Motor neuron (in vitro differentiated cells): ENCODE results near the gene TXNL4A. TPM values are rescaled to one million over a fixed set of nuclear protein-coding genes. Genes with fewer than 3 reads are reported as not detected.
"Not testable (repeated sequence)": the region's sequence is repeated elsewhere in the genome, so short reads cannot be mapped to it uniquely, and the experiment has no call there.

Experiments used
- ATAC-seq, 8 experiments: fragments of 200-7000 bp; cut with Tn5 transposase; replicated peaks in 6 of 8; 2 replicates each; pipeline ENCODE4 v1.8.0; 2021; ENCODE audit warnings: mild to moderate bottlenecking in 8 of 8, moderate library complexity in 8 of 8
- H3K27ac ChIP-seq, 2 donors: fragments of 250-450 bp; sonication (Bioruptor Pico); 2 replicates each; pipeline ENCODE4 v1.9.0; 2021; ENCODE audit warnings: antibody characterized with exemption in 2 of 2, mild to moderate bottlenecking in 2 of 2, moderate library complexity in 1 of 2
- H3K4me1 ChIP-seq, 2 donors: fragments of 250-450 bp; sonication (Bioruptor Pico); replicated peaks in 1 of 2; 2 replicates each; pipeline ENCODE4 v1.6.1; 2021; ENCODE audit warnings: antibody characterized with exemption in 2 of 2, mild to moderate bottlenecking in 2 of 2, moderate library complexity in 1 of 2
- H3K4me3 ChIP-seq, 5 donors: fragments of 250-450 bp; sonication (Bioruptor Pico); 2 replicates each; pipeline ENCODE4 v1.9.0; 2021; ENCODE audit warnings: antibody characterized with exemption in 5 of 5, mild to moderate bottlenecking in 5 of 5, moderate library complexity in 4 of 5
- WGBS, 10 experiments: fragments of 450-650 bp; shearing (Covaris generic); methylation state at CpG; one replicate each; pipeline ENCODE4 v1.0.0; 2022; 5-methylcytosine and 5-hydroxymethylcytosine counted together
- in situ Hi-C, 9 experiments: fragments of 400-800 bp; cut with MboI; loops; one replicate each; pipeline ENCODE4 v1.15.0; 2021; ENCODE audit warnings: low sequenced_read_pairs in 9 of 9, low pct_unique_long_range_greater_than_20kb in 2 of 9; ENCODE audit not compliant: unreplicated experiment in 9 of 9
- total RNA-seq, 8 experiments: library from RNA; unstranded; fragments of 300-600 nt; gene quantifications; 2 replicates each; pipeline versions ENCODE4 v1.2.3 to v1.2.4, GENCODE V29; 2022

Gene TXNL4A, protein sequence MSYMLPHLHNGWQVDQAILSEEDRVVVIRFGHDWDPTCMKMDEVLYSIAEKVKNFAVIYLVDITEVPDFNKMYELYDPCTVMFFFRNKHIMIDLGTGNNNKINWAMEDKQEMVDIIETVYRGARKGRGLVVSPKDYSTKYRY
- total RNA-seq = 100 to 1,000 TPM in 7 of 8 experiments, 10 to 100 TPM in 1; 96.6 to 174 (median 126) TPM

DNA sequence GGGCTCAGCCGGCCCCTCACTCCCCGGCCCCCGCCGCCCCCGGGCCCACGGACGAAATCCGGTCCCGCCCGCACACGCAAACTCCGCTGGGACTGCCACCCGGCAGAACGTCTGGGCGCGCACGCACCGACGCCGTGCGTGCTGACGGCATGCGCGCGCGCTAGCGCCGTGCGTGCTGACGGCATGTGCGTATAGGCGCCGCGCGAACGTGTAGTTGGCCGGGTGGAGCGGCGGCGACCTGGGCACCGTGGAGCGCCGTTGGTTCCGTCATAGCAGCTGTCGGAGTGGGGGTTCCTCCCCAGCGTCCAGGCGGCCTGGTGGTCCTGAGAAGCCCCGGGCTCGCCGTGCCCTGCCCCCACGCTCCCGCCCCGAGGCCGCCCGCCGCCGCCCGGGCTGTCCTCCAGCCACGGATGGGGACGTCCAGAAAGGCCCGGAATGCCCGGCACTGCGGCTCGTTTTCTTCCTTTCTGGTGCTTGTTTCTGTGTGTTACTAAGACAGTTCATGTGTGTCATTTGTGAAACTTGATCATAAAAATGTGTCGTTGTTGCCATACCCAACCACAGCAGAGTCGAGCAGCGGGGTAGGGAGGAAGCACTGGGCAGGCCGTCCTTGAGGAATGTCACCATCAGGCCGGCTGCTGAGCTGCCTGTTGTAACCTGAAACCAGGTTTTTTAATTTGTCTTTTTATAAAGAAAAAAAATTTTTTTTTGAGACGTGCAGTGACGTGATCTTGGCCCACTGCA, at the start of gene TXNL4A:
Gene TXNL4A (minus strand): TSS at position 113 of the 744 bp plus-strand sequence. CDS start 171 bp downstream, outside the sequence.
- WGBS, 10 experiments = 0 to 10% (median 0%) methylated on average over 1 to 5 of the region's 71 CpGs; no CpG with 5 or more reads in 4 of the 10 experiments
- peak within 1 kb of the TSS; percentile 66 to 98 (median 83) for H3K4me3 ChIP-seq
- H3K4me1 ChIP-seq = peaks cover 14 to 15% of the 10 kb centered on the region in 2 donors
- H3K27ac ChIP-seq = peak within 1 kb of the TSS; percentile 98
- peak; percentile 93 to 98 (median 96) for ATAC-seq
- in situ Hi-C loops = no loop called here

DNA sequence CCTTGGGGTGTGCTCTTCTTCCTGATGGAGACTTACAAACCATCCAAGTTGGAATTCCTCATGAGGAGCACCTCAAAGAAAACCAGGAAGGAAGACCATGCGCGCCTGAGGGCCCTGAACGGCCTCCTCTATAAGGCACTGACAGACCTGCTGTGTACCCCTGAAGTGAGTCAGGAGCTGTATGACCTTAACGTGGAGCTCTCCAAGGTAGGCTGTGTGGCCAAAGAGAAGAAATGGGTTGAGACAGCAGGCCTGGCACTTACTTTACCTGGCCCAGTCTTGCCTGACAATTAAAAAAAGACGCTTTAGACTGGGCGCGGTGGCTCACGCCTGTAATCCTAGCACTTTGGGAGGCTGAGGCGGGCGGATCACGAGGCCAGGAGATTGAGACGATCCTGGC, 48.9 kb upstream of the TXNL4A start:
- no peak for ATAC-seq
- WGBS, 10 experiments = 94 to 100% (median 100%) methylated on average over 2 to 6 of the region's 12 CpGs; no CpG with 5 or more reads in 5 of the 10 experiments
- in situ Hi-C loops = no loop called here
- Histone ChIP-seq H3K4me3 (no peak overlapping the region), H3K4me1 (peaks cover 3 to 11% of the 10 kb centered on the region in 2 donors), H3K27ac (no peak overlapping the region)

DNA sequence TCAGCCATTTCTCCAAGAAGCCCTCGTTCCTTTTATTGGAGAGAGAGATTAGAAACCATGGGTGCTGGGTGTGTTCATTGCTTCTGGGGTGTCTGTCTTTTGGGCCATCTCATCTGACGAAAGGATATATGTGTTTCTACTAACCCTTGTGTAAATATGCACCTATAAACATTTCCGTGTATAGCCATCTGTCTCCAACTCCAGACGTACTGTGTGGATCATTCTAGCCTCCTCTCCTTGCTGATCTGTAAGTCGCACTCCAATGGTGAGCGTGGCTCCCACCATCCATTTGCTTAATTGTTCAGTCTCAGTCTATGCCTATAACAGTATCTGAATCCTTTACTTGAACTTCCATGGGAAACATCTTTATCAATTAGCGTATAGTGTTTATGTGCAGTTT, 47.6 kb upstream of the TXNL4A start:
- peak overlapping the region in 1 of 5 donors; percentile 98 for H3K4me3 ChIP-seq
- no peak for ATAC-seq
- no peak overlapping the region for H3K27ac ChIP-seq
- in situ Hi-C loops = no loop called here
- 70 to 100% (median 88%) methylated on average over 1 to 7 of the region's 7 CpGs; no CpG with 5 or more reads in 1 of the 10 experiments for WGBS, 10 experiments
- peaks cover 3 to 11% of the 10 kb centered on the region in 2 donors for H3K4me1 ChIP-seq

DNA sequence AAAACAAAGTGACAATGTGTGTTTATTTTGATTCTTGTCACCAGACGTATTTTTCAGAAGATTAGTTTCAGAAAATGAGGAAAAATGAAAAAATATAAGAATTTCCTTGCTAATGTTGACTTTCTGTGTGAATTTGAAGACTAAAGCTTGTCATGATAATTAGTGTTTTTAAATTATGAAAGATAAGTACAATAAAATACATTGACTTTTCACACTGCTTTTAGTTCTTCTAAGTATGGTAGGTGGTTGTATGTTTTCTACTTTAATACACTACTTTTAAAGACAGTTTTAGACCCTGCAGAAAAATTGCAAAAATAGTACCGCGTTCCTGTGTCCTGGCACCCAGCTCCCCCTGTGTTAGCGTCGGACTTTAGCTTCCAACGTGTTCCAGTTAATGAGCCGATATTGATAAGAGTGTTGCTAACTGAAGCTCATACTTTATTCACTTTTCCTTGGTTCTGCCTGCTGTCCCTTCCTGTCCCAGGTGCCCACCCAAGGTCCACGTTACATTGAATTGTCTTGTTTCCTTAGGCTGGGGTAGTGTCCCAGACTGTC, 46.6 kb upstream of the TXNL4A start:
- no peak for ATAC-seq
- in situ Hi-C loops = no loop called here
- 0 to 7% (median 3%) methylated on average over 3 to 8 of the region's 8 CpGs; no CpG with 5 or more reads in 1 of the 10 experiments for WGBS, 10 experiments
- Histone ChIP-seq H3K27ac (peak overlapping the region; percentile 68 to 80), H3K4me3 (peak overlapping the region; percentile 65 to 98 (median 93)), H3K4me1 (peaks cover 3 to 11% of the 10 kb centered on the region in 2 donors)

DNA sequence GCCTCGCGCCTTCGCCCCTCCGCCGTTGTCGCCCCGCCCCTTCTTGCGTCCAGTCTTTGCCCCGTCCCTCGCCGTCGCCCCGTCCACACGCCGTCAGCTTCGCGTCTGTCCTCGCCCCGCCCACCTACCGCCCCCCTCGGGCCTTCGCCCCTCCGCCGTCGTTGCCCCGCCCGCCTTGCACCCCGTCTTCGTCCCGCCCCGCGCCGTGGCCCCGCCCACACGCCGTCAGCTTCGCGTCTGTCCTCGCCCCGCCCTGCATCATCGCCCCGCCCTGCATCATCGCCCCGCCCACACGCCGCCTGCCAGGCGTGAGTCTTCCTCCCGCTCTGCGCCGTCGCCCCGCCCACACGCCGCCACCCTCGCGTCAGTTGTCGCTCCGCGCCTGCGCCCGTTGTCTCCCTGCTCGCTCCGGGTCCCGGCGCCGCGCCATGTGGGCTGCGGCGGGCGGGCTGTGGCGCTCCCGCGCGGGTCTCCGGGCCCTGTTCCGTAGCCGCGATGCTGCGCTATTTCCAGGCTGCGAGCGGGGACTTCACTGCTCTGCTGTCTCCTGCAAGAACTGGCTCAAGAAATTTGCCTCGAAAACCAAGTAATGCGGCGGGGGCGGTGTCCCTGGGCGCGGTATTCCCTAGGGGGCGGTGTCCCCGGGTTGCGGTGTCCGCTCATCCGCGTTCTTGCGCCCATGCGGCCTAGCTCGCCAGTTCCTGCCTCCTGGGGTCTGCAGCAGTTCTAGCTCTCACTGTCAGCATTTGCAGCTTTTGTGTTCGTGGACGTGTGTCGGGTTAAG, 45.9 kb upstream of the TXNL4A start, which contains the start of gene RBFA:
Gene RBFA (plus strand): TSS at position 367 of the 784 bp plus-strand sequence. CDS start 62 bp downstream, at position 429.
- 0% methylated on average over 2 to 17 of the region's 99 CpGs; no CpG with 5 or more reads in 3 of the 10 experiments for WGBS, 10 experiments
- Histone ChIP-seq H3K4me1 (peaks cover 3 to 11% of the 10 kb centered on the region in 2 donors), H3K27ac (peak within 1 kb of the TSS; percentile 68 to 80), H3K4me3 (peak within 1 kb of the TSS; percentile 65 to 98 (median 93))
- ATAC-seq = peak; percentile 72 to 88 (median 84)
- in situ Hi-C loops = no loop called here

DNA sequence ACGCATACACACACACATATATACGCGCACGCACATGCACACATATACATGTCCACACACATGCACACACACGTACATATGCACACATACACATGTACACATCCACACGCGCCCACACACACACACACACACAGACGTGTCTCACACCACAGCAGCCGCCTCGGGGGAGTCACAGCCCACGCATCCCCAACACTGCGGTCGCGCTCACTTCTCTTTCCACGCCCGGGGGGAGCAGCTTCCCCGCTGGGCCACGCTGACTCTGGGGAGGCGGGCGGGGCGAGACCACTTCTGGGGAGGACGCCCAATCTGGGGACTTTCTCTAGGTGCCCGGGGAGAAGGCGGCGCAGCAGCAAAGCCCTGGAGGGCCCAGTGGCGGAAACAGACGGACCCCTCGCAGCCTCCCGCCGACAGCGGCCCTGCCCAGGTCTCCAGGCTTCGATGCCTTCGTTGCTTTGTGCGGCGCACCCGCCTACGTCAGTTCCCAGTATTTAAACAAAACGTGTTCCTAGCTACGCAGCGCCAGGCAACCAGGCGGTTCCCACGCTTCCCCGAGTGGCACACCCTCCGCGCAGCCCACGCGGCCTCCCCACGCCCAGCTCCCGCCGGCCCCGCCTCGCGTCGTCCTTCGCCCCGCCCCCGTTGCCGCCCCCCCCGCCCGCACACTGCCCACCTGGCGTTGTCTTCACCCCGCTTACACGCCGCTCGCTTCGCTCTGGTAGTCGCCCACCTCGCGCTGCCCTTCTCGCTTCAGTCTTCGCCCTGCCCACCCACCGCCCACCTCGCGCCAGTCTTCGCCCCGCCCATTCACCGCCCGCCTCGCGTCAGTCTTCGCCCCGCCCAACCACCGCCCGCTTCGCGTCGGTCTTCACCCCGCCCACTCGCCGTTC, 45.1 kb upstream of the TXNL4A start:
- WGBS, 10 experiments = 0 to 50% (median 14%) methylated on average over 1 to 10 of the region's 90 CpGs; no CpG with 5 or more reads in 4 of the 10 experiments
- in situ Hi-C loops = no loop called here

DNA sequence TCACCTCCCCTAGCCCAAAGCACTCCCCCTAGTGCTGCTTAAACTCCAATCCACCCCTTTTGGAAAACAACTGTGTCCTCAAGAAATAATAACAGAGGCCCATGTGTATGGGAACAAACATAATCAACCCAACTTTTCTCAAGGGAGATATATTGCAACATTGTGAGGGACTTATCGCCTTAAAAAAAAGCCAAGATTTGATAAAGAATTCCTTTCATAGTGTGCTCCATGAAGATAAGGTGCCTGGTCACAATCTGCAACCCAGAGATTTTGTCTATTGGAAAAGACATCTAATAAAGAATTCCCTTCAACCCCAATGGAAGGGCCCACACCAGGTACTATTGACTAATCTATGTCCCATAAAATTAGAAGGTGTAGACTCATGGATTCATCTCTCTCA, 41.3 kb upstream of the TXNL4A start:
- no peak for ATAC-seq
- Histone ChIP-seq H3K4me3 (no peak overlapping the region), H3K4me1 (peaks cover 0 to 3% of the 10 kb centered on the region in 2 donors), H3K27ac (no peak overlapping the region)
- in situ Hi-C loops = no loop called here
- WGBS, 10 experiments = 80 to 100% (median 100%) methylated on average over 1 of the region's 1 CpG; no CpG with 5 or more reads in 5 of the 10 experiments

More for the DNA sequence above, 45.1 kb upstream of the TXNL4A start:
- peak; percentile 59 to 82 (median 71) for ATAC-seq
- Histone ChIP-seq H3K27ac (peak overlapping the region; percentile 24 to 76), H3K4me1 (peaks cover 3 to 11% of the 10 kb centered on the region in 2 donors), H3K4me3 (peak overlapping the region; percentile 65 to 98 (median 93))

DNA sequence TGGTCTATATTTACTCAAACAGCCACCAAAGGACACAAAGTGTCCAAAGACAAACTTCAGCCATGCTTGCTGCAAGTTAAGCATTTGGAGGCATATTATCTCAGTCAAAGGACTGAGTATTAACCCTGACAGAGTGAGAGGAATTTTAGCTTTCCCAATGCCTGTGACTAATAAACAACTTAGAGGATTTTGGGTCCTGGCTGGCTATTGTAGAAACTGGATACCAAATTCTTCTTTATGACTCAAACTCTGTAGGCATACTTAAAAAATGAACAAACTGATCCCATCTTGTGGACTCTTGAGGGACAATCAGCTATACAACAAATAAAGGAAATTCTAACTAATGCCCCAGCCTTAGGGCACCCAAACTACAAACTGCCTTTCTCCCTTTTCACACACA, 39.4 kb upstream of the TXNL4A start:
- H3K27ac ChIP-seq, ATAC-seq, H3K4me3 ChIP-seq, in situ Hi-C loops, H3K4me1 ChIP-seq: not testable (repeated sequence)

DNA sequence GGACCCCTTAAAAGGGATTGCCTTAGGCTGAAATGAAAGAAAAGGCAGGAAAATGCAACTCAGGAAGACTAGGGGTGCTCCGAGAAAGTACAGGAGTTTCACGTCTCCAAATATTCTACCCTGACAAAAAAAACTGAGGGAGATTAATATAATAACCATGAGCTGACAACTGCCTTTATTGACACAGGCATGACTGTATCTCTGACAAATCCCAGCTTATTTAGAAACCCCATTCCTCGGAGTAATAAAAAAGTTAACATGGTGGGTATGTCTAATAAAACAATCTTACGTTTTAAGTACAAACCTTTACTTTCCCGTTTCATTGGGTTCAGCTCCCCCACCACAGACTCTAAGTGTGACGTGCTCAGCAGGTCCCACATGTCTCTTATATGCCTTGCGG, 38.0 kb upstream of the TXNL4A start:
- Histone ChIP-seq H3K27ac (no peak overlapping the region), H3K4me3 (no peak overlapping the region), H3K4me1 (no peaks in the 10 kb centered on the region)
- ATAC-seq = no peak
- in situ Hi-C loops = no loop called here
- WGBS, 10 experiments = 78 to 100% (median 85%) methylated on average over 1 to 7 of the region's 7 CpGs; no CpG with 5 or more reads in 1 of the 10 experiments

DNA sequence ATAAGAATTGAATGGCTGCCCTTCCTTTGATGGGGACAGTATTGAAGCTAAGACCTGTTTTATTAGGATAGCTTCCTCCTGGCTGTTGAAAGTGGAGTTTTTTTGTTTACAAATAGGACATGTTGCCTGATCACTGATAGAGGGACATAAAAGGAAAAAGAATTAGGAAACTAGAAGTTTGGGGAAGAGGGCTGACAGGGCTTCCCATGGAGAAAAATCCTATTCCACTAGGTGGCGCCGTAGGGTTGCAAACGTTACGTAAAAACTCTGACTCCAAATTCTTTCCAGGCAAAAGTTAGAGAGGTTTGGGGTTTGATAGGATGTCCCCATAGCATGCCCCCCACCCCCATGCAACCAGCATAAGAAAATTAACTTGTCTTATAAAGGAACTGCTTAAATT, 34.8 kb upstream of the TXNL4A start:
- H3K4me3 ChIP-seq = no peak overlapping the region
- in situ Hi-C loops = no loop called here
- ATAC-seq = no peak
- 28 to 100% (median 84%) methylated on average over 2 to 4 of the region's 4 CpGs; no CpG with 5 or more reads in 3 of the 10 experiments for WGBS, 10 experiments
- H3K4me1 ChIP-seq = no peaks in the 10 kb centered on the region
- no peak overlapping the region for H3K27ac ChIP-seq

DNA sequence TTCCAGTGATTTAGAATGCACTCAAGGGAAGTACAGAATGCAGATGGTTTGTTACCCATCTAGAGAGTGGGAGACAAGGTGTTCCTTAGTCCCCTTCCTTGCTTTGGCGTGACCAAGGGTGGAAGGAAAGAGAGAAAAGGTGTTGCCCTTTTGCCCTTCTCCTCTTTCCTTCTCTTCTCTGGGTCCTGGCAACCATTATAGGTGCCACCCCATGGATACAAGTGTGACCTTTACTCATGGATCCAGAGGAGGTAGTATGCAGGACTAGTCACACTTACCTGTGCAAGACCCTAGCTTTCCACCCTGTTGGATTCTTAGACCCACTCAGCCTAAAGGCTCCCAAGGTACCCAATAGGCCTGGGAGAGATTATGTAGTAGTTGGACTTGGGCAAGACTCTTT, 34.2 kb upstream of the TXNL4A start:
- WGBS, 10 experiments = 0 to 60% (median 40%) methylated on average over 1 of the region's 1 CpG; no CpG with 5 or more reads in 5 of the 10 experiments
- in situ Hi-C loops = no loop called here
- no peaks in the 10 kb centered on the region for H3K4me1 ChIP-seq
- no peak overlapping the region for H3K4me3 ChIP-seq
- ATAC-seq = no peak
- no peak overlapping the region for H3K27ac ChIP-seq

DNA sequence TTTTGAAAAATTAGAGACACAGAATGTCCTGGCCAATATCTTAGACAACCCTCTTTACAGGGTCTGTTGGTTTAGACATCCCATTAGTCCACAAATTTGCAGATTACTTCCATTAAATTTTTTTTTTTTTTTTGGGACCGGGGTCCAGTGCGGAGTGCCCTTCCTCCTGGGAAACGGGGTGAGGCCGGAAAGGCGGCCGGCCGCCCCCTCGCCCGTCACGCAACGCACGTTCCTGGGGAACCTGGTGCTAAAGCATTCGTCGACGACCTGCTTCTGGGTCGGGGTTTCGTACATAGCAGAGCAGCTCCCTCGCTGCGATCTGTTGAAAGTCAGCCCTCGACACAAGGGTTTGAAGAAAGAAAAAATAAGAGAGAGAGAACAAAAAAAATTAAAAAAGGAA, 24.4 kb upstream of the TXNL4A start:
- WGBS, 10 experiments = 72 to 100% (median 95%) methylated on average over 4 to 20 of the region's 20 CpGs
- in situ Hi-C loops = no loop called here
- ATAC-seq = no peak

More for the DNA sequence above, 24.4 kb upstream of the TXNL4A start:
- no peaks in the 10 kb centered on the region for H3K4me1 ChIP-seq
- H3K4me3 ChIP-seq = no peak overlapping the region
- no peak overlapping the region for H3K27ac ChIP-seq
